ENCODE results near the gene SERPING1.

DNA sequence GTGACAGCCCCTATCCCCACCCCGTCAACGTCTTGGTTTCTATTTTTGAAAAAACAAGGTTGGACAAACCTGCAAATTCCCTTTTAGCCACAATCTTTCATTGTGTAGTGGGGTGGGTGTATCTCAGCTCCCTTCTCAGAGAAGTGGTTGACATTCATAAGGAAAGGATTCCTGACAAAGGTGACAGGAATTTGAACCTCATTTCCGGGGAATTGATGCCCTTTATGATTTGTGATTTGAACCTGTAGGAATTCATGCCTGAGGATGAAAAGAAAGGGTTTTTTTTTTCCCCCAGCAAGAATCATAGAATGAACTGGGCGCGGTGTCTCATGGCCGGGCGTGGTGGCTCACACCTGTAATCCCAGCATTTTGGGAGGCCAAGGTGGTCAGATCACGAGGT is 37.8 kb downstream of the SERPING1 start:
- TF ChIP-seq, protein P1, sequence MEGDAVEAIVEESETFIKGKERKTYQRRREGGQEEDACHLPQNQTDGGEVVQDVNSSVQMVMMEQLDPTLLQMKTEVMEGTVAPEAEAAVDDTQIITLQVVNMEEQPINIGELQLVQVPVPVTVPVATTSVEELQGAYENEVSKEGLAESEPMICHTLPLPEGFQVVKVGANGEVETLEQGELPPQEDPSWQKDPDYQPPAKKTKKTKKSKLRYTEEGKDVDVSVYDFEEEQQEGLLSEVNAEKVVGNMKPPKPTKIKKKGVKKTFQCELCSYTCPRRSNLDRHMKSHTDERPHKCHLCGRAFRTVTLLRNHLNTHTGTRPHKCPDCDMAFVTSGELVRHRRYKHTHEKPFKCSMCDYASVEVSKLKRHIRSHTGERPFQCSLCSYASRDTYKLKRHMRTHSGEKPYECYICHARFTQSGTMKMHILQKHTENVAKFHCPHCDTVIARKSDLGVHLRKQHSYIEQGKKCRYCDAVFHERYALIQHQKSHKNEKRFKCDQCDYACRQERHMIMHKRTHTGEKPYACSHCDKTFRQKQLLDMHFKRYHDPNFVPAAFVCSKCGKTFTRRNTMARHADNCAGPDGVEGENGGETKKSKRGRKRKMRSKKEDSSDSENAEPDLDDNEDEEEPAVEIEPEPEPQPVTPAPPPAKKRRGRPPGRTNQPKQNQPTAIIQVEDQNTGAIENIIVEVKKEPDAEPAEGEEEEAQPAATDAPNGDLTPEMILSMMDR (IDR thresholded peaks at IDR 0.05; ENCODE audit: low read length), result no peak
- TF ChIP-seq EZH2 (IDR thresholded peaks at IDR 0.05; ENCODE audit: borderline replicate concordance, low read length), result no peak

Measured in OCI-LY1 (cell line).